T47D (cell line): ENCODE measurements around the gene CDK3.
"Not testable (repeated sequence)": the region's sequence is repeated elsewhere in the genome, so short reads cannot be mapped to it uniquely, and the experiment has no call there.

Experiments used
- DNase-seq, 2 experiments: peaks; one replicate each; pipeline versions ENCODE4 v3.0.0 to v3.0.0-alpha.2; 2011 to 2012; ENCODE audit warnings: low read depth in 1 of 2, low spot score in 1 of 2
- JUND ChIP-seq: IDR thresholded peaks from 2 replicates; pipeline ENCODE4 v1.6.1; 2012; ENCODE audit warnings: low read depth
- in situ Hi-C: cut with HindIII; loops from 2 replicates; pipeline ENCODE4 v1.10.0; 2016; ENCODE audit warnings: low sequenced_read_pairs, low pct_unique_long_range_greater_than_20kb

Gene CDK3

GRCh38 chr17:76000755-76001521 is at the start of gene CDK3:
Gene CDK3, plus strand, starts transcription at chr17:76000855. Its CDS starts 571 bp downstream, at chr17:76001426.
- no peak for TF ChIP-seq JUND
- DNase-seq, result no peak
- in situ Hi-C loops, result no loop called here

GRCh38 chr17:75950855-75951554 is 49.6 kb upstream of the CDK3 start:
- TF ChIP-seq JUND, result no peak
- DNase-seq, result no peak
- in situ Hi-C loops, result no loop called here

- no peak for DNase-seq
- no peak for TF ChIP-seq JUND
- in situ Hi-C loops, result no loop called here
Measured at GRCh38 chr17:75959051-75959838, 41.4 kb upstream of the CDK3 start.

- no peak for TF ChIP-seq JUND
- in situ Hi-C loops, result no loop called here
- no peak for DNase-seq
Measured at GRCh38 chr17:75959839-75960511, 40.7 kb upstream of the CDK3 start.

- DNase-seq, result no peak
- in situ Hi-C loops, result no loop called here
- peak; percentile 52; the same call in 1 of the 2 replicates for TF ChIP-seq JUND
Measured at GRCh38 chr17:75965468-75965867, 35.2 kb upstream of the CDK3 start.

GRCh38 chr17:75969044-75969443 is 31.6 kb upstream of the CDK3 start:
- in situ Hi-C loops, DNase-seq: not testable (repeated sequence)

GRCh38 chr17:75970011-75970523 is 30.6 kb upstream of the CDK3 start:
- no peak for TF ChIP-seq JUND
- DNase-seq, result no peak
- in situ Hi-C loops, result no loop called here

GRCh38 chr17:75970626-75971025 is 30.0 kb upstream of the CDK3 start:
- in situ Hi-C loops, result no loop called here
- no peak for TF ChIP-seq JUND
- no peak for DNase-seq

GRCh38 chr17:75975187-75975586 is 25.5 kb upstream of the CDK3 start:
- in situ Hi-C loops, DNase-seq: not testable (repeated sequence)

- in situ Hi-C loops, result no loop called here
- no peak for TF ChIP-seq JUND
- DNase-seq, result no peak
Measured at GRCh38 chr17:75975757-75976174, 24.9 kb upstream of the CDK3 start.

- in situ Hi-C loops, result no loop called here
- no peak for DNase-seq
- TF ChIP-seq JUND, result no peak
Measured at GRCh38 chr17:75976175-75976848, 24.3 kb upstream of the CDK3 start.
